Measurements from ENCODE around the gene SEMA3A.

- TF ChIP-seq EZH2 (IDR thresholded peaks at IDR 0.05; ENCODE audit: borderline replicate concordance, insufficient read depth, low read length, poor library complexity, severe bottlenecking) (no peak), POLR2AphosphoS5 (IDR thresholded peaks at IDR 0.05) (no peak), CTCF (IDR thresholded peaks at IDR 0.05; ENCODE audit: poor library complexity, severe bottlenecking) (no peak), MXI1 (conservative IDR thresholded peaks at IDR 0.05; ENCODE audit: poor library complexity, severe bottlenecking) (no peak), SMC3 (conservative IDR thresholded peaks at IDR 0.05; ENCODE audit: poor library complexity) (no peak), TAF1 (IDR thresholded peaks at IDR 0.05; ENCODE audit: low read depth) (no peak)
- TF ChIP-seq, protein P1, sequence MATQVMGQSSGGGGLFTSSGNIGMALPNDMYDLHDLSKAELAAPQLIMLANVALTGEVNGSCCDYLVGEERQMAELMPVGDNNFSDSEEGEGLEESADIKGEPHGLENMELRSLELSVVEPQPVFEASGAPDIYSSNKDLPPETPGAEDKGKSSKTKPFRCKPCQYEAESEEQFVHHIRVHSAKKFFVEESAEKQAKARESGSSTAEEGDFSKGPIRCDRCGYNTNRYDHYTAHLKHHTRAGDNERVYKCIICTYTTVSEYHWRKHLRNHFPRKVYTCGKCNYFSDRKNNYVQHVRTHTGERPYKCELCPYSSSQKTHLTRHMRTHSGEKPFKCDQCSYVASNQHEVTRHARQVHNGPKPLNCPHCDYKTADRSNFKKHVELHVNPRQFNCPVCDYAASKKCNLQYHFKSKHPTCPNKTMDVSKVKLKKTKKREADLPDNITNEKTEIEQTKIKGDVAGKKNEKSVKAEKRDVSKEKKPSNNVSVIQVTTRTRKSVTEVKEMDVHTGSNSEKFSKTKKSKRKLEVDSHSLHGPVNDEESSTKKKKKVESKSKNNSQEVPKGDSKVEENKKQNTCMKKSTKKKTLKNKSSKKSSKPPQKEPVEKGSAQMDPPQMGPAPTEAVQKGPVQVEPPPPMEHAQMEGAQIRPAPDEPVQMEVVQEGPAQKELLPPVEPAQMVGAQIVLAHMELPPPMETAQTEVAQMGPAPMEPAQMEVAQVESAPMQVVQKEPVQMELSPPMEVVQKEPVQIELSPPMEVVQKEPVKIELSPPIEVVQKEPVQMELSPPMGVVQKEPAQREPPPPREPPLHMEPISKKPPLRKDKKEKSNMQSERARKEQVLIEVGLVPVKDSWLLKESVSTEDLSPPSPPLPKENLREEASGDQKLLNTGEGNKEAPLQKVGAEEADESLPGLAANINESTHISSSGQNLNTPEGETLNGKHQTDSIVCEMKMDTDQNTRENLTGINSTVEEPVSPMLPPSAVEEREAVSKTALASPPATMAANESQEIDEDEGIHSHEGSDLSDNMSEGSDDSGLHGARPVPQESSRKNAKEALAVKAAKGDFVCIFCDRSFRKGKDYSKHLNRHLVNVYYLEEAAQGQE (IDR thresholded peaks at IDR 0.05; ENCODE audit: borderline replicate concordance) = no peak
Observed at GRCh38 chr7:84077336-84077735, 117.3 kb downstream of the SEMA3A start.

Data from neural cell (in vitro differentiated cells).